Activated effector memory CD4-positive, alpha-beta T cell treated with anti-CD3 and anti-CD28 coated beads, Interleukin-2, amount 50 U/mL, for 16 hours (primary cell): Measurements from ENCODE around the gene ADARB2.
A peak's percentile ranks its signal among the peaks of the same experiment; 100 is the strongest.

ENCODE experiments used
- DNase-seq: peaks from one replicate; pipeline ENCODE4 v3.0.0-alpha.2; 2020

The ADARB2 gene

DNA sequence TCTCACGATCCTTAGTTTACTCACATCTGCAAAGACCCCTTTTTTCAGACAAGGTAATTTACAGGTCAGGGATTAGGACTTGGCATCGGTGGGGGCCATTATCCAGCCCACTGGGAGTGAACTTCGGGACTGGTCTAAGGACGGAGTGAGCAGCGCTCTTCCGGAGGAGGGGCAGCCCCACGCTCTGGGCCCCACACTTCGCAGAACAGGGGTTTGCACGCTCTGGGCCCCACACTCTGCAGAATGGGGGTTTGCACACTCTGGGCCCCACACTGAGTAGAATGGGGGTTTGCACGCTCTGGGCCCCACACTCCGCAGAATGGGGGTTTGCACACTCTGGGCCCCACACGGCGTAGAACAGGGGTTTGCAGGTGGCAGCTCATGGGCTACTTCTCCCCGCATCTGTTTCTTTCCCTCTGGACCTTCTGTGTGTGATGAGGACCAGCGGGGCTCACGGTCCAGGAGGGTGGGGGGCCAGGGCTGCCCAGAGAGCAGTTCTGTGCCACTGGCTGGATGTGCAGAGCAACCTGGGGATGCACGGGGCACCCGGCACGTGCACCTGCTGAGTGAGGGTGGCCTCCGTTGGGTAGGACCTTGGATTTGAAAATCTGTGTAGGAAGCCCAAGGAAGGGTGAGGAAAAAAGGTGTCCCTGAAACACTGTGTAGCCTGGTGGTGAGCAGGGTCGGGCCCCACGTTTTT lies 546.4 kb downstream of the ADARB2 start:
- peak; percentile 38 for DNase-seq

DNA sequence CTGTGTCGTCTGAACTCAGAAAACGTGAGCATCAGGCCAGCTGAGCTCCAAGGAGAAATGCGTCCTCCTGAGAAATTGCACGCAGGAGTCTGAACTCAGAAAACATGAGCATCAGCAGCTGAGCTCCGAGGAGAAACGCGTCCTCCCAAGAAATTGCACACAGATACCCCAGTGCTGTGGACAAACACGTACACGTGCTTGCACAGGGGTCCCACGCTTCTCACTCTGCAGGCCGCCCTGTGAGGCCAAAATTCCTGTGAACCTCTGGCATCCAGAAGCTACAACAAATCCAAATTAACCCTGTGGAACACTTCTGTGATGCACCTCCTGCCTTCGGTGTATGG lies 547.3 kb downstream of the ADARB2 start:
- peak; percentile 25 for DNase-seq

GRCh38 chr10:1189166-1190051 lies 547.9 kb downstream of the ADARB2 start:
- DNase-seq: peak; percentile 22

- DNase-seq: peak; percentile 33
These were observed 548.7 kb downstream of the ADARB2 start for GRCh38 chr10:1188558-1189135.

DNA sequence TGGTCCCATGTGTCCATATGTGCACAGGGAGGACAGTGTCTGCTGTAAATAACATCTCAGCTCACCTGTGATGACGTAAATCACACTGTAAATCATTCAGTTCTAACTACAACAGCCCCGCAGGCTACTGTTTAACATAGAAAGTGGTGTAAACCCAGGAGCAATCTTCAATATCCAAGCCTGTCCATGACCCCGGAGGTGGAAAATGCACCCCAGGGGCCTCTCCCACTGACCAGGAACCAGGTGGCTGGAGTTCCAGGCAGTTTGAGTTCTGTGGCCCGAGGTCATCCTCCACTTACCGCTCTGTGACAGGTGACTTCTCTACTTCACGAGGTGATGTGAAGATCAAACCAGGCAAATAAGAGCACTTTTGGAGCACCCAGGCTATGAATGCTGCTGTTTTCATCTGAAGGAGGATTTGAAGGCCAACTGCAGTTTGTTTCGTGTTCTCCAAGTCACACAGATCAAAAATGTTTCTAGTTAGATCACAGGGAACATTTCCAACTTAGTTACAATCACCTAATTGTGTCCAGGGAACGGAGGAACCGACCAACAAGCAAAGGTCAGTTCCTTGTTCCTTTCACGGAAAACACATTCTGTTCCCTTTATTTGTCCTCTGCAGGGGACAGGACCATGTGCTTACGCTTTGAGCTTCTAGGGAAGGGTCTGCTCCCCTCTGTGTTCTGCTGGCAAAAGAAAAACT lies 549.3 kb downstream of the ADARB2 start:
- DNase-seq: peak; percentile 37

GRCh38 chr10:1187151-1187854 lies 550.0 kb downstream of the ADARB2 start:
- DNase-seq: peak; percentile 53

GRCh38 chr10:1186683-1186990 lies 550.7 kb downstream of the ADARB2 start:
- DNase-seq: peak; percentile 44

- peak; percentile 45 for DNase-seq
These were observed 551.2 kb downstream of the ADARB2 start for GRCh38 chr10:1185911-1186682.

GRCh38 chr10:1184541-1185430 lies 552.5 kb downstream of the ADARB2 start:
- DNase-seq: peak; percentile 44

GRCh38 chr10:1183701-1184100 lies 553.6 kb downstream of the ADARB2 start:
- DNase-seq: peak; percentile 42

GRCh38 chr10:1183033-1183396 lies 554.3 kb downstream of the ADARB2 start:
- DNase-seq: peak; percentile 47

- DNase-seq: peak; percentile 64
These were observed 554.9 kb downstream of the ADARB2 start for GRCh38 chr10:1182280-1183032.

DNA sequence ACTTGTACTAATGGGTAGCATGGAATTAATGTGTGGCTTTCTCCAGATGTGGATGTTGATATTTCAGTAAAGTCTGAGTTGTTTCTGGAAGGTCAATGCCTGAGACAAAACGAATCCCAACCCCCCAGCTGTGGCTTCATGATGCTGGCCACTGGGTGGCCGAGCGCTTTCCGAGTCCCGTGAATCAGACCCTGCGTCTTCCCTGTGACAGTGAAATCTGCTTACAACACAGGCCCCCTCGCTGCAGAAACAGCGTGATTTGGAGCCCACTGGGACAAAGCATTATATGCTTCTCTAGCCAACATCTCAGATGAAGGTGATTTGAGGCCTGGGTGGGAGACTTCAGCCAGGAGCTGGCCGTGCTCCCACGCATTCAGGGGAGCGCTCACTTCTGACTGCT lies 556.5 kb downstream of the ADARB2 start:
- DNase-seq: peak; percentile 27

DNA sequence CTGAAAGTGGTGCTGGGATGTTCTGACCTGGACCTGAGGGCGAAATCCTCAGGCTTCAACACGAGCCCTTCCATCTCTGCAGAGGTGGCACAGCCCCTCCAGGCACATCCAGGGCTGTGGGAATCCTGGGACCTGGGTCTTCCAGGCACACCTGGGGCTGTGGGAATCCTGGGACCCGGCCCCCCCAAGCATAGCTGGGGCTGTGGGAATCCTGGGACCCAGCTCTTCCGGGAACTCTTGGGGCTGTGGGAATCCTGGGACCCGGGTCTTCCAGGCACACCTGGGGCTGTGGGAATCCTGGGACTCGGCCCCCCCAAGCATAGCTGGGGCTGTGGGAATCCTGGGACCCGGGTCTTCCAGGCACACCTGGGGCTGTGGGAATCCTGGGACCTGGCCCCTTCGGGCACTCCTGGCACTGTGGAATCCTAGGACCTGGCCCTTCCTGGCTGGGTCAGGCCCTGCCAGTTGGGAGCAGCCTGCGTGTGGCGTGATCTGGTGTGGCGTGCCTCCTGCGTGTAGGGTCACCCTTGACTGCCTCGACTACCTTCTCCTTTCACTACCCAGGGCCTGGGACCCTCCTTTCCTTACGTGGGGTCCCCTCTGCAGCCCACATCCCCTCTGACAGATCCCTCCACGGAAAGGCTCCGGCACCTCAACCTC lies 557.1 kb downstream of the ADARB2 start:
- DNase-seq: peak; percentile 21

- DNase-seq: peak; percentile 44
These were observed 557.8 kb downstream of the ADARB2 start for GRCh38 chr10:1179346-1180070.

DNA sequence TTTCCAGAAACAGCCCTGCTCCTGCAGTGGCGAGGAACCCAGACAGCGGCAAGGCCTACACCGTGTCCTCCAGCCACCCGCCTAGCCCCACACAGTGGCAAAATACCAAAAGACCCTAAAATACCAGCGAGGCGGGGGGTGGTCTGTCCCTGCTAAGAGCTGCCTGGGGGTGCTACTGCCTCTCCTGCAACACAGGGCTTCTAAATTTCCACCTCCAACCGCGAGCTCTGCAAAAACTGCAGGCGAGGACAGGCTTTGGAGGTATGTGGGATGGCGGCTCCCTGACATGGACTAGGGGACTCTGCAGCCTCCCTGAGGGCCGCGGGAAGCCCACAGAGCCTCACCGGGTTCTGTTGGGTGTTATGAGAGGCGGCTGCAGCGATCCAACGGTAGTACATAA lies 558.8 kb downstream of the ADARB2 start:
- peak; percentile 24 for DNase-seq

DNA sequence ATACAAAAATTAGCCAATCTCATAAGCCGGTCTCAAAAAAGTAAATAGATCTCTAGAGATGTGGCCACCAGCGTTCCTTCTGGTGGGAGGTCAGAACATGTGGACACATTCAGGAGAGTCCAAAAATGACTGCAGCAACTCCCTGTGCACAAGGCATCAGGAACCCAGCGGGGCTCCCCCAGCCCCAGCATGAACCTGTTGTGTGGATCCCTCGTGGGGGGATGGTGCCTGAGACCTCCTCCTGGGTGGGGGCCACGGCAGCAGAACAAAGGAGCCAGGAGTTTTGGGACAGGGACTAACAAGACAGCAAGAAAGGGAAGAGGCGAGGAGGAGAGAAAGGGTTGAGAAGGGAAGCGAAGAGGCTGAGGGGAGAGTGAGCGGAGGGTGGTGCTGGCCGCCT lies 559.4 kb downstream of the ADARB2 start:
- peak; percentile 12 for DNase-seq

DNA sequence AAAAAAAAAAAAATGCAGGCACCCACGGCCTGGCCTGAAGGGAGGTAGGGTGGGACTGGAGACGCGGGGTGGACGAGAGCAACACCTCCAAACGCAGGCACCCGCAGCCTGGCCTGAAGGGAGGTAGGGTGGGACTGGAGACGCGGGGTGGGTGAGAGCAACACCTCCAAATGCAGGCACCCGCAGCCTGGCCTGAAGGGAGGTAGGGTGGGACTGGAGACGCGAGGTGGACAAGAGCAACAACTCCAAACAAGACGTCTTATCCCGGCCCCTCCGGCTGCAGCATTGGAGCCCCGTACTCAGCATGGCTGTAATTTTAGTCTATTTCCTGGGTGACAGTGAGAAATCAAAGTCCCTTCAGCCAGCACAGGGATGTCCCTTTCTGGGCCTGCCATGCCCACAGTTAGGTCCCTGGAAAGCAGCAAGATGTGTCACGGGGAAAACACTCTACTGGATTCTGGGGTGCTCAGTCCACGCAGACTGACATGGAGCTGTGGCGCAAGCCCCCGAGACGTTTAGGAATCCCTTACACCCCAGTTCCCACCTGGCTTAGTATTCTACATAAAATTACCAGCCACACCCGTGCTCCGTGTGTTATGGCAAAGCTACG lies 561.3 kb downstream of the ADARB2 start:
- peak; percentile 25 for DNase-seq
